GM23338 (cell line): ENCODE data around the gene CDK13.
"Not testable (repeated sequence)": the region's sequence is repeated elsewhere in the genome, so short reads cannot be mapped to it uniquely, and the experiment has no call there.

Source experiments
- CREB1 ChIP-seq: fragments of 250-450 bp; sonication (Bioruptor Pico); IDR thresholded peaks from 2 replicates; pipeline ENCODE4 v1.5.0; 2020; ENCODE audit warnings: low read depth, mild to moderate bottlenecking, moderate library complexity
- EZH2 ChIP-seq: fragments of 200-600 bp; sonication (generic); IDR thresholded peaks from one replicate; pipeline ENCODE4 v1.8.0; 2017; ENCODE audit warnings: antibody characterized with exemption, mild to moderate bottlenecking, low read depth; ENCODE audit not compliant: unreplicated experiment
- EZH2phosphoT487 ChIP-seq: fragments of 200-600 bp; sonication (generic); IDR thresholded peaks from one replicate; pipeline ENCODE4 v1.8.1; 2018; ENCODE audit warnings: antibody characterized with exemption; ENCODE audit not compliant: unreplicated experiment
- JUNB ChIP-seq: IDR thresholded peaks from one replicate; pipeline ENCODE4 v1.6.1; 2016; ENCODE audit warnings: antibody characterized with exemption; ENCODE audit not compliant: unreplicated experiment
- NANOG ChIP-seq: IDR thresholded peaks from 2 replicates; pipeline ENCODE4 v1.6.1; 2016; ENCODE audit warnings: antibody characterized with exemption, borderline replicate concordance
- POLR2AphosphoS5 ChIP-seq: IDR thresholded peaks from 2 replicates; pipeline ENCODE4 v1.6.1; 2016; ENCODE audit warnings: antibody characterized with exemption, low read depth
- STAT1 ChIP-seq: IDR thresholded peaks from one replicate; pipeline ENCODE4 v1.6.1; 2016; ENCODE audit warnings: antibody characterized with exemption; ENCODE audit not compliant: unreplicated experiment
- ZNF331 ChIP-seq: fragments of 250-450 bp; sonication (Bioruptor Pico); IDR thresholded peaks from 2 replicates; pipeline ENCODE4 v1.5.0; 2020; ENCODE audit warnings: low read depth, mild to moderate bottlenecking, moderate library complexity
- TF ChIP-seq, protein P1 (sequence below), 2 experiments: fragments of 200-600 bp in 1 of 2; sonication (generic) in 1 of 2; conservative IDR thresholded peaks; 2 replicates each; pipeline versions ENCODE4 v1.5.1 to v1.6.1; 2016 to 2017; ENCODE audit warnings: antibody characterized with exemption in 2 of 2, low read depth in 2 of 2, mild to moderate bottlenecking in 2 of 2, moderate library complexity in 1 of 2
- TF ChIP-seq, protein P2 (sequence below): IDR thresholded peaks from one replicate; pipeline ENCODE4 v1.6.1; 2018; ENCODE audit warnings: antibody characterized with exemption; ENCODE audit not compliant: unreplicated experiment
- TF ChIP-seq, protein P3 (sequence below): IDR thresholded peaks from 2 replicates; pipeline ENCODE4 v1.6.1; 2016; ENCODE audit warnings: antibody characterized with exemption
- TF ChIP-seq, protein P4 (sequence below): fragments of 250-450 bp; sonication (Bioruptor Pico); IDR thresholded peaks from 2 replicates; pipeline ENCODE4 v1.5.0; 2020; ENCODE audit warnings: mild to moderate bottlenecking, moderate library complexity

DNA sequence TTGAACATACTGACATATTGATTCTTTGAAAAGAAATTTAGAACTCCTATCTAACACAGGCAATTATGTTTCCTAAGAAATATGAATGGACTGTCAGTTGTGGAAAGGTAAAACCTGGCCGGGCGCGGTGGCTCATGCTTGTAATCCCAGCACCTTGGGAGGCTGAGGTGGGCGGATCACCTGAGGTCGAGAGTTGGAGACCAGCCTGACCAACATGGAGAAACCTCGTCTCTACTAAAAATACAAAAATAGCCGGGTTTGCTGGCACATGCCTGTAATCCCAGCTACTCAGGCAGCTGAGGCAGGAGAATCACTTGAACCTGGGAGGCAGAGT is 198.2 kb downstream of the CDK13 start:
- TF ChIP-seq EZH2; EZH2phosphoT487; JUNB; POLR2AphosphoS5; STAT1; NANOG; CREB1 (CRISPR knock-in tag); ZNF331 (CRISPR knock-in tag): not testable (repeated sequence)
- TF ChIP-seq, protein P1, sequence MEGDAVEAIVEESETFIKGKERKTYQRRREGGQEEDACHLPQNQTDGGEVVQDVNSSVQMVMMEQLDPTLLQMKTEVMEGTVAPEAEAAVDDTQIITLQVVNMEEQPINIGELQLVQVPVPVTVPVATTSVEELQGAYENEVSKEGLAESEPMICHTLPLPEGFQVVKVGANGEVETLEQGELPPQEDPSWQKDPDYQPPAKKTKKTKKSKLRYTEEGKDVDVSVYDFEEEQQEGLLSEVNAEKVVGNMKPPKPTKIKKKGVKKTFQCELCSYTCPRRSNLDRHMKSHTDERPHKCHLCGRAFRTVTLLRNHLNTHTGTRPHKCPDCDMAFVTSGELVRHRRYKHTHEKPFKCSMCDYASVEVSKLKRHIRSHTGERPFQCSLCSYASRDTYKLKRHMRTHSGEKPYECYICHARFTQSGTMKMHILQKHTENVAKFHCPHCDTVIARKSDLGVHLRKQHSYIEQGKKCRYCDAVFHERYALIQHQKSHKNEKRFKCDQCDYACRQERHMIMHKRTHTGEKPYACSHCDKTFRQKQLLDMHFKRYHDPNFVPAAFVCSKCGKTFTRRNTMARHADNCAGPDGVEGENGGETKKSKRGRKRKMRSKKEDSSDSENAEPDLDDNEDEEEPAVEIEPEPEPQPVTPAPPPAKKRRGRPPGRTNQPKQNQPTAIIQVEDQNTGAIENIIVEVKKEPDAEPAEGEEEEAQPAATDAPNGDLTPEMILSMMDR (conservative IDR thresholded peaks at IDR 0.05; ENCODE audit: low read depth in 2 of 2): not testable (repeated sequence)
- TF ChIP-seq, protein P2, sequence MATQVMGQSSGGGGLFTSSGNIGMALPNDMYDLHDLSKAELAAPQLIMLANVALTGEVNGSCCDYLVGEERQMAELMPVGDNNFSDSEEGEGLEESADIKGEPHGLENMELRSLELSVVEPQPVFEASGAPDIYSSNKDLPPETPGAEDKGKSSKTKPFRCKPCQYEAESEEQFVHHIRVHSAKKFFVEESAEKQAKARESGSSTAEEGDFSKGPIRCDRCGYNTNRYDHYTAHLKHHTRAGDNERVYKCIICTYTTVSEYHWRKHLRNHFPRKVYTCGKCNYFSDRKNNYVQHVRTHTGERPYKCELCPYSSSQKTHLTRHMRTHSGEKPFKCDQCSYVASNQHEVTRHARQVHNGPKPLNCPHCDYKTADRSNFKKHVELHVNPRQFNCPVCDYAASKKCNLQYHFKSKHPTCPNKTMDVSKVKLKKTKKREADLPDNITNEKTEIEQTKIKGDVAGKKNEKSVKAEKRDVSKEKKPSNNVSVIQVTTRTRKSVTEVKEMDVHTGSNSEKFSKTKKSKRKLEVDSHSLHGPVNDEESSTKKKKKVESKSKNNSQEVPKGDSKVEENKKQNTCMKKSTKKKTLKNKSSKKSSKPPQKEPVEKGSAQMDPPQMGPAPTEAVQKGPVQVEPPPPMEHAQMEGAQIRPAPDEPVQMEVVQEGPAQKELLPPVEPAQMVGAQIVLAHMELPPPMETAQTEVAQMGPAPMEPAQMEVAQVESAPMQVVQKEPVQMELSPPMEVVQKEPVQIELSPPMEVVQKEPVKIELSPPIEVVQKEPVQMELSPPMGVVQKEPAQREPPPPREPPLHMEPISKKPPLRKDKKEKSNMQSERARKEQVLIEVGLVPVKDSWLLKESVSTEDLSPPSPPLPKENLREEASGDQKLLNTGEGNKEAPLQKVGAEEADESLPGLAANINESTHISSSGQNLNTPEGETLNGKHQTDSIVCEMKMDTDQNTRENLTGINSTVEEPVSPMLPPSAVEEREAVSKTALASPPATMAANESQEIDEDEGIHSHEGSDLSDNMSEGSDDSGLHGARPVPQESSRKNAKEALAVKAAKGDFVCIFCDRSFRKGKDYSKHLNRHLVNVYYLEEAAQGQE: not testable (repeated sequence)
- TF ChIP-seq, protein P3, sequence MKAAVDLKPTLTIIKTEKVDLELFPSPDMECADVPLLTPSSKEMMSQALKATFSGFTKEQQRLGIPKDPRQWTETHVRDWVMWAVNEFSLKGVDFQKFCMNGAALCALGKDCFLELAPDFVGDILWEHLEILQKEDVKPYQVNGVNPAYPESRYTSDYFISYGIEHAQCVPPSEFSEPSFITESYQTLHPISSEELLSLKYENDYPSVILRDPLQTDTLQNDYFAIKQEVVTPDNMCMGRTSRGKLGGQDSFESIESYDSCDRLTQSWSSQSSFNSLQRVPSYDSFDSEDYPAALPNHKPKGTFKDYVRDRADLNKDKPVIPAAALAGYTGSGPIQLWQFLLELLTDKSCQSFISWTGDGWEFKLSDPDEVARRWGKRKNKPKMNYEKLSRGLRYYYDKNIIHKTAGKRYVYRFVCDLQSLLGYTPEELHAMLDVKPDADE: not testable (repeated sequence)
- TF ChIP-seq, protein P4, sequence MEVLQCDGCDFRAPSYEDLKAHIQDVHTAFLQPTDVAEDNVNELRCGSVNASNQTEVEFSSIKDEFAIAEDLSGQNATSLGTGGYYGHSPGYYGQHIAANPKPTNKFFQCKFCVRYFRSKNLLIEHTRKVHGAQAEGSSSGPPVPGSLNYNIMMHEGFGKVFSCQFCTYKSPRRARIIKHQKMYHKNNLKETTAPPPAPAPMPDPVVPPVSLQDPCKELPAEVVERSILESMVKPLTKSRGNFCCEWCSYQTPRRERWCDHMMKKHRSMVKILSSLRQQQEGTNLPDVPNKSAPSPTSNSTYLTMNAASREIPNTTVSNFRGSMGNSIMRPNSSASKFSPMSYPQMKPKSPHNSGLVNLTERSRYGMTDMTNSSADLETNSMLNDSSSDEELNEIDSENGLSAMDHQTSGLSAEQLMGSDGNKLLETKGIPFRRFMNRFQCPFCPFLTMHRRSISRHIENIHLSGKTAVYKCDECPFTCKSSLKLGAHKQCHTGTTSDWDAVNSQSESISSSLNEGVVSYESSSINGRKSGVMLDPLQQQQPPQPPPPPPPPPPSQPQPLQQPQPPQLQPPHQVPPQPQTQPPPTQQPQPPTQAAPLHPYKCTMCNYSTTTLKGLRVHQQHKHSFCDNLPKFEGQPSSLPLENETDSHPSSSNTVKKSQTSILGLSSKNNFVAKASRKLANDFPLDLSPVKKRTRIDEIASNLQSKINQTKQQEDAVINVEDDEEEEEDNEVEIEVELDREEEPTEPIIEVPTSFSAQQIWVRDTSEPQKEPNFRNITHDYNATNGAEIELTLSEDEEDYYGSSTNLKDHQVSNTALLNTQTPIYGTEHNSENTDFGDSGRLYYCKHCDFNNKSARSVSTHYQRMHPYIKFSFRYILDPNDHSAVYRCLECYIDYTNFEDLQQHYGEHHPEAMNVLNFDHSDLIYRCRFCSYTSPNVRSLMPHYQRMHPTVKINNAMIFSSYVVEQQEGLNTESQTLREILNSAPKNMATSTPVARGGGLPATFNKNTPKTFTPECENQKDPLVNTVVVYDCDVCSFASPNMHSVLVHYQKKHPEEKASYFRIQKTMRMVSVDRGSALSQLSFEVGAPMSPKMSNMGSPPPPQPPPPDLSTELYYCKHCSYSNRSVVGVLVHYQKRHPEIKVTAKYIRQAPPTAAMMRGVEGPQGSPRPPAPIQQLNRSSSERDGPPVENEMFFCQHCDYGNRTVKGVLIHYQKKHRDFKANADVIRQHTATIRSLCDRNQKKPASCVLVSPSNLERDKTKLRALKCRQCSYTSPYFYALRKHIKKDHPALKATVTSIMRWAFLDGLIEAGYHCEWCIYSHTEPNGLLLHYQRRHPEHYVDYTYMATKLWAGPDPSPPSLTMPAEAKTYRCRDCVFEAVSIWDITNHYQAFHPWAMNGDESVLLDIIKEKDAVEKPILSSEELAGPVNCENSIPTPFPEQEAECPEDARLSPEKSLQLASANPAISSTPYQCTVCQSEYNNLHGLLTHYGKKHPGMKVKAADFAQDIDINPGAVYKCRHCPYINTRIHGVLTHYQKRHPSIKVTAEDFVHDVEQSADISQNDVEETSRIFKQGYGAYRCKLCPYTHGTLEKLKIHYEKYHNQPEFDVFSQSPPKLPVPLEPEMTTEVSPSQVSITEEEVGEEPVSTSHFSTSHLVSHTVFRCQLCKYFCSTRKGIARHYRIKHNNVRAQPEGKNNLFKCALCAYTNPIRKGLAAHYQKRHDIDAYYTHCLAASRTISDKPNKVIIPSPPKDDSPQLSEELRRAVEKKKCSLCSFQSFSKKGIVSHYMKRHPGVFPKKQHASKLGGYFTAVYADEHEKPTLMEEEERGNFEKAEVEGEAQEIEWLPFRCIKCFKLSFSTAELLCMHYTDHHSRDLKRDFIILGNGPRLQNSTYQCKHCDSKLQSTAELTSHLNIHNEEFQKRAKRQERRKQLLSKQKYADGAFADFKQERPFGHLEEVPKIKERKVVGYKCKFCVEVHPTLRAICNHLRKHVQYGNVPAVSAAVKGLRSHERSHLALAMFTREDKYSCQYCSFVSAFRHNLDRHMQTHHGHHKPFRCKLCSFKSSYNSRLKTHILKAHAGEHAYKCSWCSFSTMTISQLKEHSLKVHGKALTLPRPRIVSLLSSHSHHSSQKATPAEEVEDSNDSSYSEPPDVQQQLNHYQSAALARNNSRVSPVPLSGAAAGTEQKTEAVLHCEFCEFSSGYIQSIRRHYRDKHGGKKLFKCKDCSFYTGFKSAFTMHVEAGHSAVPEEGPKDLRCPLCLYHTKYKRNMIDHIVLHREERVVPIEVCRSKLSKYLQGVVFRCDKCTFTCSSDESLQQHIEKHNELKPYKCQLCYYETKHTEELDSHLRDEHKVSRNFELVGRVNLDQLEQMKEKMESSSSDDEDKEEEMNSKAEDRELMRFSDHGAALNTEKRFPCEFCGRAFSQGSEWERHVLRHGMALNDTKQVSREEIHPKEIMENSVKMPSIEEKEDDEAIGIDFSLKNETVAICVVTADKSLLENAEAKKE (CRISPR knock-in tag): not testable (repeated sequence)
